Neural cell (in vitro differentiated cells): ENCODE data around the gene ITGA8. TPM values are rescaled to one million over a fixed set of nuclear protein-coding genes. Genes with fewer than 3 reads are reported as not detected.

Experiments used
- H2AFZ ChIP-seq: fragments of 200-600, 300-800 bp; sonication (generic), shearing (Covaris generic); 2 replicates; pipeline ENCODE4 v1.6.0; 2014; ENCODE audit warnings: low read depth, mild to moderate bottlenecking, antibody characterized with exemption, low read length, moderate library complexity
- H3F3A ChIP-seq: fragments of 200-600 bp; shearing (Covaris generic); 2 replicates; pipeline ENCODE4 v1.6.1; 2016; ENCODE audit warnings: mild to moderate bottlenecking, moderate library complexity, mixed read lengths, antibody characterized with exemption, low read length; ENCODE audit not compliant: insufficient read depth, poor library complexity, severe bottlenecking
- H3K27ac ChIP-seq: fragments of 200-600, 300-800 bp; sonication (generic), shearing (Covaris generic); 2 replicates; pipeline ENCODE4 v1.5.1; 2014; ENCODE audit warnings: mild to moderate bottlenecking, low read length, moderate library complexity
- H3K27me3 ChIP-seq: fragments of 300-800, 200-600 bp; sonication (generic), shearing (Covaris generic); 2 replicates; pipeline ENCODE4 v1.6.0; 2014; ENCODE audit warnings: mild to moderate bottlenecking, low read depth, low read length, moderate library complexity; ENCODE audit not compliant: insufficient read depth
- H3K36me3 ChIP-seq: fragments of 300-800, 200-600 bp; sonication (generic), shearing (Covaris generic); 2 replicates; pipeline ENCODE4 v1.5.1; 2014; ENCODE audit warnings: mild to moderate bottlenecking, antibody characterized with exemption, low read length, moderate library complexity; ENCODE audit not compliant: insufficient read depth
- H3K4me2 ChIP-seq: fragments of 300-800, 200-600 bp; sonication (generic), shearing (Covaris generic); 2 replicates; pipeline ENCODE4 v1.6.0; 2014; ENCODE audit warnings: mild to moderate bottlenecking, low read length
- H3K4me3 ChIP-seq: fragments of 300-800, 200-600 bp; sonication (generic), shearing (Covaris generic); 2 replicates; pipeline ENCODE4 v1.5.1; 2014; ENCODE audit warnings: mild to moderate bottlenecking, low read length, moderate library complexity
- H3K79me2 ChIP-seq: fragments of 200-600 bp; shearing (Covaris generic); replicated peaks from 2 replicates; pipeline ENCODE4 v1.6.0; 2014; ENCODE audit warnings: mild to moderate bottlenecking, low read length, moderate library complexity; ENCODE audit not compliant: insufficient read depth
- H3K9ac ChIP-seq: fragments of 300-800, 200-600 bp; sonication (generic), shearing (Covaris generic); 2 replicates; pipeline ENCODE4 v1.6.1; 2016; ENCODE audit warnings: mild to moderate bottlenecking, low read length, mixed read lengths
- H3K9me2 ChIP-seq: fragments of 200-600 bp; shearing (Covaris generic); 2 replicates; pipeline ENCODE4 v1.6.1; 2016; ENCODE audit warnings: mild to moderate bottlenecking, low read length, mixed read lengths; ENCODE audit not compliant: insufficient read depth
- H3K9me3 ChIP-seq: fragments of 200-600, 300-800 bp; sonication (generic), shearing (Covaris generic); 2 replicates; pipeline ENCODE4 v1.6.1; 2016; ENCODE audit warnings: mild to moderate bottlenecking, mixed run types, low read length, moderate library complexity, mixed read lengths
- H4K20me1 ChIP-seq: fragments of 200-600 bp; shearing (Covaris generic); 2 replicates; pipeline ENCODE4 v1.6.1; 2016; ENCODE audit warnings: mild to moderate bottlenecking, mixed run types; ENCODE audit not compliant: insufficient read depth
- EP300 ChIP-seq: fragments of 450-650 bp; conservative IDR thresholded peaks from 2 replicates; pipeline ENCODE4 v1.6.1; 2014; ENCODE audit warnings: antibody characterized with exemption, mild to moderate bottlenecking, moderate library complexity; ENCODE audit not compliant: poor library complexity, severe bottlenecking
- EZH2 ChIP-seq: fragments of 200-600, 300-800 bp; shearing (Covaris generic), sonication (generic); IDR thresholded peaks from 2 replicates; pipeline ENCODE4 v1.6.1; 2014; ENCODE audit warnings: antibody characterized with exemption, low read length, borderline replicate concordance, mild to moderate bottlenecking; ENCODE audit not compliant: insufficient read depth, poor library complexity, severe bottlenecking
- MXI1 ChIP-seq: fragments of 450-650 bp; conservative IDR thresholded peaks from 2 replicates; pipeline ENCODE4 v1.6.1; 2014; ENCODE audit warnings: antibody characterized with exemption, mild to moderate bottlenecking; ENCODE audit not compliant: poor library complexity, severe bottlenecking
- POLR2AphosphoS5 ChIP-seq: IDR thresholded peaks from 2 replicates; pipeline ENCODE4 v1.6.1; 2012
- RAD21 ChIP-seq: fragments of 450-650 bp; conservative IDR thresholded peaks from 2 replicates; pipeline ENCODE4 v1.6.1; 2014; ENCODE audit warnings: antibody characterized with exemption, mild to moderate bottlenecking, moderate library complexity
- SMC3 ChIP-seq: fragments of 450-650 bp; conservative IDR thresholded peaks from 2 replicates; pipeline ENCODE4 v1.6.1; 2014; ENCODE audit warnings: antibody characterized with exemption, mild to moderate bottlenecking, moderate library complexity; ENCODE audit not compliant: poor library complexity
- TAF1 ChIP-seq: IDR thresholded peaks from 2 replicates; pipeline ENCODE4 v1.6.1; 2012; ENCODE audit warnings: low read depth
- polyA plus RNA-seq: library from polyadenylated mRNA; depleted of rRNA; stranded (reverse); fragments of >200 nt; gene quantifications from 2 replicates; pipeline ENCODE4 v1.2.3, GENCODE V29; 2014
- TF ChIP-seq, protein P1 (sequence below): fragments of 450-650 bp; IDR thresholded peaks from 2 replicates; pipeline ENCODE4 v1.5.1; 2014; ENCODE audit warnings: antibody characterized with exemption, mild to moderate bottlenecking, moderate library complexity; ENCODE audit not compliant: poor library complexity, severe bottlenecking
- TF ChIP-seq, protein P2 (sequence below): IDR thresholded peaks from 2 replicates; pipeline ENCODE4 v1.6.1; 2012; ENCODE audit warnings: borderline replicate concordance

Gene ITGA8
- polyA plus RNA-seq, 1 donor from 2014 or later, result 0.11 TPM

DNA sequence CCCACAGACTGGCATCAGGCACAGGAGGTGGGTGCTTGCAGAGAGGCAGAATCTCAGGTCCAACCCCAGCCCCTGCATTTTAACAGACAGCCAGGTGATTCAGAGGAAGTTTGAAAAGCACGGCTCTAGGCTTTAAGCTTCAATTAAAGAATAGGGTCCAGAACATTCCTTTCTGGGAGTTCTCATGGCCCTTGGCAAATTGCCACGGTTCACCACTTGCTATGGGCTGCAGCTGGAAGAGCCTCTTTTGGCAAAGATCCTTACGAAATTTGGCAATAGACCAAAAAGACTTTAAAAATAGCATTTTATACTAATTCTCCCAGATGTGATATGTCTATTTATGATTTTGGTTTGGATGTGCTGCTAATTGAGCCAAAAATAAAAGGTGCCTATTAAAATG lies 148.1 kb downstream of the ITGA8 start:
- Histone ChIP-seq H4K20me1 (no peaks in the 10 kb centered on the region), H3K27ac (no peak overlapping the region), H3K9me2 (no peaks in the 10 kb centered on the region), H3K4me2 (no peak overlapping the region), H3K4me3 (no peak overlapping the region), H3F3A (no peaks in the 10 kb centered on the region), H2AFZ (no peak overlapping the region), H3K27me3 (no peaks in the 10 kb centered on the region), H3K9ac (no peak overlapping the region), H3K36me3 (no peaks in the 10 kb centered on the region), H3K9me3 (no peaks in the 10 kb centered on the region), H3K79me2 (no peaks in the 10 kb centered on the region)
- TF ChIP-seq TAF1 (no peak), EZH2 (no peak), MXI1 (no peak), POLR2AphosphoS5 (no peak), EP300 (no peak), SMC3 (no peak), RAD21 (no peak)
- TF ChIP-seq, protein P1, sequence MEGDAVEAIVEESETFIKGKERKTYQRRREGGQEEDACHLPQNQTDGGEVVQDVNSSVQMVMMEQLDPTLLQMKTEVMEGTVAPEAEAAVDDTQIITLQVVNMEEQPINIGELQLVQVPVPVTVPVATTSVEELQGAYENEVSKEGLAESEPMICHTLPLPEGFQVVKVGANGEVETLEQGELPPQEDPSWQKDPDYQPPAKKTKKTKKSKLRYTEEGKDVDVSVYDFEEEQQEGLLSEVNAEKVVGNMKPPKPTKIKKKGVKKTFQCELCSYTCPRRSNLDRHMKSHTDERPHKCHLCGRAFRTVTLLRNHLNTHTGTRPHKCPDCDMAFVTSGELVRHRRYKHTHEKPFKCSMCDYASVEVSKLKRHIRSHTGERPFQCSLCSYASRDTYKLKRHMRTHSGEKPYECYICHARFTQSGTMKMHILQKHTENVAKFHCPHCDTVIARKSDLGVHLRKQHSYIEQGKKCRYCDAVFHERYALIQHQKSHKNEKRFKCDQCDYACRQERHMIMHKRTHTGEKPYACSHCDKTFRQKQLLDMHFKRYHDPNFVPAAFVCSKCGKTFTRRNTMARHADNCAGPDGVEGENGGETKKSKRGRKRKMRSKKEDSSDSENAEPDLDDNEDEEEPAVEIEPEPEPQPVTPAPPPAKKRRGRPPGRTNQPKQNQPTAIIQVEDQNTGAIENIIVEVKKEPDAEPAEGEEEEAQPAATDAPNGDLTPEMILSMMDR, result no peak
- TF ChIP-seq, protein P2, sequence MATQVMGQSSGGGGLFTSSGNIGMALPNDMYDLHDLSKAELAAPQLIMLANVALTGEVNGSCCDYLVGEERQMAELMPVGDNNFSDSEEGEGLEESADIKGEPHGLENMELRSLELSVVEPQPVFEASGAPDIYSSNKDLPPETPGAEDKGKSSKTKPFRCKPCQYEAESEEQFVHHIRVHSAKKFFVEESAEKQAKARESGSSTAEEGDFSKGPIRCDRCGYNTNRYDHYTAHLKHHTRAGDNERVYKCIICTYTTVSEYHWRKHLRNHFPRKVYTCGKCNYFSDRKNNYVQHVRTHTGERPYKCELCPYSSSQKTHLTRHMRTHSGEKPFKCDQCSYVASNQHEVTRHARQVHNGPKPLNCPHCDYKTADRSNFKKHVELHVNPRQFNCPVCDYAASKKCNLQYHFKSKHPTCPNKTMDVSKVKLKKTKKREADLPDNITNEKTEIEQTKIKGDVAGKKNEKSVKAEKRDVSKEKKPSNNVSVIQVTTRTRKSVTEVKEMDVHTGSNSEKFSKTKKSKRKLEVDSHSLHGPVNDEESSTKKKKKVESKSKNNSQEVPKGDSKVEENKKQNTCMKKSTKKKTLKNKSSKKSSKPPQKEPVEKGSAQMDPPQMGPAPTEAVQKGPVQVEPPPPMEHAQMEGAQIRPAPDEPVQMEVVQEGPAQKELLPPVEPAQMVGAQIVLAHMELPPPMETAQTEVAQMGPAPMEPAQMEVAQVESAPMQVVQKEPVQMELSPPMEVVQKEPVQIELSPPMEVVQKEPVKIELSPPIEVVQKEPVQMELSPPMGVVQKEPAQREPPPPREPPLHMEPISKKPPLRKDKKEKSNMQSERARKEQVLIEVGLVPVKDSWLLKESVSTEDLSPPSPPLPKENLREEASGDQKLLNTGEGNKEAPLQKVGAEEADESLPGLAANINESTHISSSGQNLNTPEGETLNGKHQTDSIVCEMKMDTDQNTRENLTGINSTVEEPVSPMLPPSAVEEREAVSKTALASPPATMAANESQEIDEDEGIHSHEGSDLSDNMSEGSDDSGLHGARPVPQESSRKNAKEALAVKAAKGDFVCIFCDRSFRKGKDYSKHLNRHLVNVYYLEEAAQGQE, result no peak

DNA sequence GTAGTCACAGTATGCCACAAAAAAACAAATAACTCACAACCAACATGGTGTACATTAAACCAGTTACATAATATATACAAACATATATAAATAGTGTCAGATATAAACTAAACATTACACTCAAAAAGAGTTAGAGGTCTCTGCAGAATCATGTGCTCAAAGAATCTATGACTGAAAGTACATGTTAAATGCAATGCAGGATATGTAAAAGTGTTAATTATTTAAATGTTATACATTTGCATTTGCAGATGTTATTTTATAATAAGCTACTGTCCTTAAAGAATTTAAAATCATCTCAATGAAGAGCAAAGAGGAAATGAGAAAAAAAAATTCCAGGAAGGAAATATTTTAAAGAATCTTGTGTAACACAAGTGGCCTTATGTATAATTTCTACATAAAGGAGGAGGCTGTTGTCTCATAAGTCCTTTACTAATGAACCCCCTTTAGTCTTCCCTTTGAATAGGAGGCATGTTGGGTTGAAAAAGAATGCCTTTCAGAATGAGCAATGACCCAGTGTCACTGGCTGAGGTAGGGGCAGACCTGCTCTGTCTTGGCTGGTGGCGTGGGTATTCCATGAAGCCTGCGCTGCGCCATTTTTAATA lies 148.9 kb downstream of the ITGA8 start:
- Histone ChIP-seq H3K9me2 (no peaks in the 10 kb centered on the region), H3K9ac (no peak overlapping the region), H3K4me3 (no peak overlapping the region), H3K27ac (no peak overlapping the region), H4K20me1 (no peaks in the 10 kb centered on the region), H3K9me3 (no peaks in the 10 kb centered on the region), H2AFZ (no peak overlapping the region), H3F3A (no peaks in the 10 kb centered on the region), H3K79me2 (no peaks in the 10 kb centered on the region), H3K27me3 (no peaks in the 10 kb centered on the region), H3K4me2 (no peak overlapping the region), H3K36me3 (no peaks in the 10 kb centered on the region)
- TF ChIP-seq MXI1, result no peak

DNA sequence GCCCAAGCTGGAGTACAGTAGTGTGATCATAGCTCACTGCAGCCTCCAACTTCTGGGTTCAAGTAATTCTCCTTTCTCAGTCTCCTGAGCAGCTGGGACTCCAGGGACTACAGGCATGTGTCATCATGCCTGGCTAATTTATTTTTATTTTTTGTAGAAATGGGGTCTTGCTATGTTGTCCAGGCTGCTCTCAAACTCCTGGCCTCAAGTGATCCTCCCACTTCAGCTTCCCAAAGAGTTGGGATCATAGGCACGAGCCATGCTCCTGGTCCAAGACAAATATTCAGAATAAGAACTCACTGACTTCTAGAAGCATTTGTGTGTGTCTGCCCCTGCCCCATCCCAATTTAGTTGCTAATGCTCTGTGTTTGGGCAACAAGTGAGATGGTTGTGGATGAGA lies 151.8 kb downstream of the ITGA8 start:
- Histone ChIP-seq H3K9me2 (no peaks in the 10 kb centered on the region), H3K9ac (no peak overlapping the region), H3F3A (no peaks in the 10 kb centered on the region), H3K4me2 (no peak overlapping the region), H2AFZ (no peak overlapping the region), H3K36me3 (no peaks in the 10 kb centered on the region), H3K79me2 (no peaks in the 10 kb centered on the region), H3K27ac (no peak overlapping the region), H3K27me3 (no peaks in the 10 kb centered on the region), H3K4me3 (no peak overlapping the region), H4K20me1 (no peaks in the 10 kb centered on the region), H3K9me3 (no peaks in the 10 kb centered on the region)
- TF ChIP-seq POLR2AphosphoS5 (no peak), EZH2 (no peak), TAF1 (no peak), EP300 (no peak), MXI1 (no peak), SMC3 (no peak), RAD21 (no peak)
- TF ChIP-seq, protein P1, result no peak
- TF ChIP-seq, protein P2, result no peak
